ENCODE measurements around the gene NTHL1. TPM values are rescaled to one million over a fixed set of nuclear protein-coding genes. Genes with fewer than 3 reads are reported as not detected.

The NTHL1 gene
- total RNA-seq, 6 donors from 2014 or later, result 17.8 to 43.6 (median 28.8) TPM

- no peak for TF ChIP-seq POLR2A (IDR thresholded peaks at IDR 0.05)
- TF ChIP-seq POLR2AphosphoS5 (IDR thresholded peaks at IDR 0.05), result no peak
- no peak for TF ChIP-seq CTCF (IDR thresholded peaks at IDR 0.05)
- TF ChIP-seq EP300 (IDR thresholded peaks at IDR 0.05), result no peak
- Histone ChIP-seq H3K4me3 (no peak overlapping the region), H3K27ac (no peak overlapping the region), H3K36me3 (peaks cover 13 to 80% (median 59%) of the 10 kb centered on the region in 4 donors), H3K4me1 (no peaks in the 10 kb centered on the region), H3K27me3 (no peaks in the 10 kb centered on the region), H3K9me3 (no peaks in the 10 kb centered on the region)
- WGBS, 2 donors, result 81 to 89% methylated on average over 21 to 25 of the region's 29 CpGs
- DNase-seq, result peak; percentile 58 to 76
- no peak for ATAC-seq (ENCODE audit: low FRiP score in 2 of 2)
Observed at GRCh38 chr16:2054543-2055245, 7.1 kb upstream of the NTHL1 start.

- peak in 1 of 2 donors; percentile 65 for DNase-seq
Observed at GRCh38 chr16:2053897-2054296, 6.3 kb upstream of the NTHL1 start.

GRCh38 chr16:2053211-2053610, 5.6 kb upstream of the NTHL1 start:
- H3K27ac ChIP-seq, result no peak overlapping the region
- 92 to 97% methylated on average over 15 to 21 of the region's 21 CpGs for WGBS, 2 donors
- no peak for ATAC-seq (ENCODE audit: low FRiP score in 2 of 2)
- H3K4me1 ChIP-seq, result peaks cover 7 to 13% (median 9%) of the 10 kb centered on the region in 4 donors
- no peak overlapping the region for H3K4me3 ChIP-seq
- H3K36me3 ChIP-seq, result peaks cover 13 to 72% (median 48%) of the 10 kb centered on the region in 4 donors
- no peaks in the 10 kb centered on the region for H3K27me3 ChIP-seq
- H3K9me3 ChIP-seq, result no peaks in the 10 kb centered on the region
- TF ChIP-seq CTCF (IDR thresholded peaks at IDR 0.05) (no peak), EP300 (IDR thresholded peaks at IDR 0.05) (no peak), POLR2AphosphoS5 (IDR thresholded peaks at IDR 0.05) (no peak), POLR2A (IDR thresholded peaks at IDR 0.05) (no peak)
- peak in 1 of 2 donors; percentile 59 for DNase-seq

More at GRCh38 chr16:2053897-2054296, 6.3 kb upstream of the NTHL1 start:
- Histone ChIP-seq H3K4me3 (no peak overlapping the region), H3K27ac (no peak overlapping the region), H3K9me3 (no peaks in the 10 kb centered on the region), H3K27me3 (no peaks in the 10 kb centered on the region), H3K4me1 (peaks cover 1 to 6% (median 2%) of the 10 kb centered on the region in 4 donors), H3K36me3 (peaks cover 13 to 78% (median 54%) of the 10 kb centered on the region in 4 donors)
- ATAC-seq (ENCODE audit: low FRiP score in 2 of 2), result peak in 1 of 2 donors; percentile 18
- WGBS, 2 donors, result 97 to 99% methylated on average over 6 to 17 of the region's 17 CpGs
- TF ChIP-seq POLR2AphosphoS5 (IDR thresholded peaks at IDR 0.05), result no peak
- TF ChIP-seq EP300 (IDR thresholded peaks at IDR 0.05), result no peak
- no peak for TF ChIP-seq POLR2A (IDR thresholded peaks at IDR 0.05)
- no peak for TF ChIP-seq CTCF (IDR thresholded peaks at IDR 0.05)

GRCh38 chr16:2048116-2048543, 496 bp upstream of the NTHL1 start:
- H3K36me3 ChIP-seq, result peaks cover 5 to 29% (median 16%) of the 10 kb centered on the region in 4 donors
- H3K4me3 ChIP-seq, result peak overlapping the region; percentile 63 to 98 (median 94)
- TF ChIP-seq POLR2A (IDR thresholded peaks at IDR 0.05) (no peak), EP300 (IDR thresholded peaks at IDR 0.05) (no peak), POLR2AphosphoS5 (IDR thresholded peaks at IDR 0.05) (no peak), CTCF (IDR thresholded peaks at IDR 0.05) (no peak)
- no peaks in the 10 kb centered on the region for H3K27me3 ChIP-seq
- peak overlapping the region; percentile 73 to 97 (median 86) for H3K27ac ChIP-seq
- 1 to 7% methylated on average over 2 to 27 of the region's 30 CpGs for WGBS, 2 donors
- ATAC-seq (ENCODE audit: low FRiP score in 2 of 2) (peak in 1 of 2 donors; percentile 31), DNase-seq (no peak)
- no peaks in the 10 kb centered on the region for H3K9me3 ChIP-seq
- H3K4me1 ChIP-seq, result peaks cover 49 to 58% (median 50%) of the 10 kb centered on the region in 4 donors
